Lower leg skin (tissue), 3 donors: ENCODE results near the gene GPN3.

Experiments used
- POLR2A ChIP-seq, 2 donors: fragments of 450-650 bp; IDR thresholded peaks; one replicate each; pipeline ENCODE4 v1.6.1; 2016 to 2017; ENCODE audit warnings: antibody characterized with exemption in 2 of 2, mild to moderate bottlenecking in 1 of 2, moderate library complexity in 1 of 2
- TF ChIP-seq, protein P1 (sequence below), 3 donors: fragments of 450-650 bp; IDR thresholded peaks; one replicate each; pipeline ENCODE4 v1.5.1; 2016; ENCODE audit warnings: antibody characterized with exemption in 3 of 3, mild to moderate bottlenecking in 3 of 3, moderate library complexity in 2 of 3

DNA sequence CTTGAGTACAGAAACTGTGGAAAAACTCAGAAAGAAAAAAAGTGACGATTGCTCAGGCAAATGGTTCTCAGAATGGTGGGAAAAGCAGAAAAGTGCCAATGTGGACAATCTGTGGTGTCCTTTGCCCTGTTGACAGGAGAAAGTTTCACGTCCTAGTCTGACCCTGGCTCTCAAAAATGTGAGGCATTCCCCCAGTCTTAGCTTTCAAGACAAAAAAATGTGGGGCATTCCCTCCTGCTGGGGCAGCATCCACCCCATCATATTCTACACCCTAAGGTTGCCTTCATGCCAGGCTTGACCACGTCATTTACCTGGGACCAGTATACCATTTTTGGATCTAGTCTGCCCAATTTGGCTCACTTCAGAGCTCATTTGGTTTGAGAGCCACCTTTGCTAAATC, 43.8 kb downstream of the GPN3 start:
- TF ChIP-seq POLR2A (IDR thresholded peaks at IDR 0.05), result no peak
- TF ChIP-seq, protein P1, sequence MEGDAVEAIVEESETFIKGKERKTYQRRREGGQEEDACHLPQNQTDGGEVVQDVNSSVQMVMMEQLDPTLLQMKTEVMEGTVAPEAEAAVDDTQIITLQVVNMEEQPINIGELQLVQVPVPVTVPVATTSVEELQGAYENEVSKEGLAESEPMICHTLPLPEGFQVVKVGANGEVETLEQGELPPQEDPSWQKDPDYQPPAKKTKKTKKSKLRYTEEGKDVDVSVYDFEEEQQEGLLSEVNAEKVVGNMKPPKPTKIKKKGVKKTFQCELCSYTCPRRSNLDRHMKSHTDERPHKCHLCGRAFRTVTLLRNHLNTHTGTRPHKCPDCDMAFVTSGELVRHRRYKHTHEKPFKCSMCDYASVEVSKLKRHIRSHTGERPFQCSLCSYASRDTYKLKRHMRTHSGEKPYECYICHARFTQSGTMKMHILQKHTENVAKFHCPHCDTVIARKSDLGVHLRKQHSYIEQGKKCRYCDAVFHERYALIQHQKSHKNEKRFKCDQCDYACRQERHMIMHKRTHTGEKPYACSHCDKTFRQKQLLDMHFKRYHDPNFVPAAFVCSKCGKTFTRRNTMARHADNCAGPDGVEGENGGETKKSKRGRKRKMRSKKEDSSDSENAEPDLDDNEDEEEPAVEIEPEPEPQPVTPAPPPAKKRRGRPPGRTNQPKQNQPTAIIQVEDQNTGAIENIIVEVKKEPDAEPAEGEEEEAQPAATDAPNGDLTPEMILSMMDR (IDR thresholded peaks at IDR 0.05), result no peak
